DMS53 (cell line): ENCODE measurements around the gene ARRDC3.
A peak's percentile ranks its signal among the peaks of the same experiment; 100 is the strongest.

Experiments
- DNase-seq: peaks from one replicate; lab custom pipeline; 2025; lab: John Stamatoyannopoulos, UW

The ARRDC3 gene

GRCh38 chr5:91384671-91385430 lies 1.7 kb upstream of the ARRDC3 start:
- DNase-seq: peak; percentile 97

- DNase-seq: no peak
These were observed 811 bp upstream of the ARRDC3 start for GRCh38 chr5:91383956-91384300.

- peak; percentile 80 for DNase-seq
These were observed 539 bp downstream of the ARRDC3 start for GRCh38 chr5:91382530-91383026.

- peak; percentile 95 for DNase-seq
These were observed 1.2 kb downstream of the ARRDC3 start for GRCh38 chr5:91381774-91382359.

GRCh38 chr5:91381239-91381773 lies 1.8 kb downstream of the ARRDC3 start:
- DNase-seq: no peak

- DNase-seq: peak; percentile 99
These were observed 2.5 kb downstream of the ARRDC3 start for GRCh38 chr5:91380491-91381238.

- DNase-seq: peak; percentile 99
These were observed 3.1 kb downstream of the ARRDC3 start for GRCh38 chr5:91379914-91380490.

DNA sequence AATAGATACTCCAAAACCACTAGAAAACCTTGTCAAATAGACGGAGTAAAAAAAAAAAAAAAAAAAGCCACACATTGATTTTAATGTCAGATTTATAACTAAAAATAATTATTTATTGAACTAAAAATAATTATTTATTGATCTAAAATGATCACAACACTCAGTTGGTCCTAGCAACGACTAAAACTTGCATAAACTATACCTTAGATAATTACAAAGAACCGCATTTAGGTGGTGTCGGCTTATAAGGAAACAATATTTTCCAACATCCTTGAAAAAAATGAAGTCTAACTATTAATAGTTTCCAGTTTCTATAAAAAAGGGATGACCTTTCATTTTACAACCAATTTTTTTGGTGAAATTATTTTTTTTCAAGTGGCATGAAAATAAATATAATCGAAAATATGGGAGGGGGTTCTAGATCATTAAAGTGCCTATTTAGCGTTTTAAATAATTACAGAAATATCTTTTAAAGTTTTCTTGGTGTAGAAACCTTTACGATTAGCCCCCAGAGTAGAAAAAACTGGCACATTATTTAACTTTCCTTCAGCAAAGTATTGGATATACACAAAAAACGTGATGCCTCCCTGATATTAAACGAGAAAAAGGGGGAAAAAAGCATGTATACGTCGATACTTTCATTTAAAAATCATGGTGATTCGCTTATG lies 3.7 kb downstream of the ARRDC3 start:
- peak; percentile 45 for DNase-seq

DNA sequence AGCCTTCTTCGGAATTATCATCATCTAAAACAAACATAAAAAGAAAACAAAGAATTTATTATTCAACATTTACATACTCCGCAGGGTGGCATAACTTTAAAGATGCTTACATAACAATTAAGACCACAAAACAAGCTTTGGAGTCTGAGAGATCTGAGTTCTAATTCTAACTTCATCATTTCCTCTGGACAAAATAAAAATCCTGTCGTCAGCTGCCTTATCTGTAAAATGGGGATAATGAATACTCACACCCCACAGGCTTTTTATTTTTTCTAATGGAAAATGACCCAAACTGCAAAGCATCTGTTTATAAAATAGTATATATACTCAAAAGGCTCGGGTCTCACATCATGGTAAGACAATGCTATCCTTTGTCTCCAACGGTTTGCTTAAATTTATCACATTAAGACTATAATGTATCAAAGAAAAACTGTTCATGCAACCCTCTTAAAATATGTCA lies 4.3 kb downstream of the ARRDC3 start:
- peak; percentile 23 for DNase-seq

DNA sequence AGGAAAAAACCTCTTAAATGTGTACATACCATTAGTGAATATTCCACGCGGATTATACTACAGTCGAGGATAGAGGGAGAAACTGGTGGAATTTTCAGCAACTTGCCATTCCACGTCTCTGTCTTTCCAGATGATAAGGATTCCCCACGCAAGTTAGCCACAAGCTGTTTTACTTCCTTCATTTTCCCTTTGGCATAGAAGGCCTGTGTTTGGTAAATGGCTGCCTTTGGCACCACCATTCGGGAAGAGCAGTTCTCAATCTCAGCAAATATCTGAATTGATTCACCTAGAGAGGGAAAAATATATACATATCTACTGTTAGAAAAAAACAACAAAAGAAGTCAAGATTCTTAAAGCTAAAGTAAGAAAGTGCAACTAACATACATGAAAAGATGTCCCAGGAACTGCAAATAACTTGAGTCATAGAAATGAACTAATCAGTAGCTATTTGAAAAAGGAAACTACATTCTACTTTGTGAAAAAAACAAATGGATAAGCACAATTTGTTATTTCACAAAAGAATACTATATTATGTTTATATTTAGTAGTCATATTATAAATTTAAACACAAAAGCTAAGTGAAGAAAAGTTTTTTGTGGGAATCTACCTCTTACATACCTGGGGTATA lies 8.1 kb downstream of the ARRDC3 start:
- no peak for DNase-seq

DNA sequence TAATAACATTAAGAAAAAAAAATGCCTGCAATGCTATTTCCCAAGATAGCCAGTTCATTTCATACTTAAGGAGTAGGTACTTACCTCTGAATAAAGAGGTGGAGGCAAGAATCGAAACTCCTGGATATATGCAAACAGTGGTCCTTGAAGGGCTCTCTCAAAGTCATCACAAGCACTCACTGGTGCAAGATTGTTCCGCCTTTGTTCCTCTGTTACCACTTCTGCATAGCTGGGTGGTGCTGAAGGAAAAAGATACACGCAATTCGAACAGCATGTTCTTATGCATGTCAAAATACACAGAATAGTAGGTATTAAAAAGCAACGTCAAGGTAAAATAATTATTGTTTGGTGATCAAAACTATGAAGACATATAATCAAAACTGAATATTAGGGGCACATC lies 9.5 kb downstream of the ARRDC3 start:
- DNase-seq: peak; percentile 24

- no peak for DNase-seq
These were observed 10.1 kb downstream of the ARRDC3 start for GRCh38 chr5:91373006-91373405.

DNA sequence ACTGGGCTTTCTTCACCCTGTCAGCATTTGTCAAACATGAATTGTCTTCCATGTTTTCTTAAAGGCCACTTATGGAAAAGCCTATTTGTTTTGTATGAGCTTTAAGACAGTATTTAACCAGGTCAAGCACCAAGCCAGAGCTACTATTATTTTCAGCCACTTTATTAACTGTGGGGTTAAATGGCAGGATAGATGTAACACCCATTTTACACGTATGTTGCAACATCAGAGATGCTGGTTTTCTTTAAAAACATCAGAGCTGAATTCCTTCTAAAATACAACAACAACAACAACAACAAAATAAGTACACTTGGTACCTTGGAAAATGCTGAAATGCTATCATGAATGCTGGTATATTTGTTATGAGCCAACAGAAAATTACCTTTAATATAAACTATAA lies 13.6 kb downstream of the ARRDC3 start:
- no peak for DNase-seq

- DNase-seq: no peak
These were observed 15.0 kb downstream of the ARRDC3 start for GRCh38 chr5:91367908-91368648.

- DNase-seq: peak; percentile 9
These were observed 15.8 kb downstream of the ARRDC3 start for GRCh38 chr5:91367344-91367743.

GRCh38 chr5:91366551-91366950 lies 16.6 kb downstream of the ARRDC3 start:
- DNase-seq: no peak

- no peak for DNase-seq
These were observed 17.6 kb downstream of the ARRDC3 start for GRCh38 chr5:91365498-91365897.

- DNase-seq: no peak
These were observed 20.2 kb downstream of the ARRDC3 start for GRCh38 chr5:91362935-91363334.

DNA sequence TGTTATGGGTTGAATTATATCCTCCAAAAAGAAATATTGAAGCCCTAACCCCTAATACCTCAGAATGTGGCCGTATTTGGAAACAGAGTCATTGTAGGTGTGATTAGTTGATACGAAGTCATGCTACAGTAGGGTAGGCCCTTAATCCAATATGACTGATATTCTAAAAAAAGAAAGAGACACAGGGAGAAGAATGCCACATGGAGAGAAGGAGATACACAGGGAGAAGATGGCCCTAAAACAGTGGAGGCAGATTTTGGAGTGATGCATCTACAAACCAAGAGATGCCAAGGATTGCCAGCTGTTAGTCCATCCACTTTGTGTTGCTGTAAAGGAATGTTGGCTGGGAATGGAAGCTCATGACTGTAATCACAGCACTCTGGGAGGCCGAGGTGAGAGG lies 21.3 kb downstream of the ARRDC3 start:
- no peak for DNase-seq

DNA sequence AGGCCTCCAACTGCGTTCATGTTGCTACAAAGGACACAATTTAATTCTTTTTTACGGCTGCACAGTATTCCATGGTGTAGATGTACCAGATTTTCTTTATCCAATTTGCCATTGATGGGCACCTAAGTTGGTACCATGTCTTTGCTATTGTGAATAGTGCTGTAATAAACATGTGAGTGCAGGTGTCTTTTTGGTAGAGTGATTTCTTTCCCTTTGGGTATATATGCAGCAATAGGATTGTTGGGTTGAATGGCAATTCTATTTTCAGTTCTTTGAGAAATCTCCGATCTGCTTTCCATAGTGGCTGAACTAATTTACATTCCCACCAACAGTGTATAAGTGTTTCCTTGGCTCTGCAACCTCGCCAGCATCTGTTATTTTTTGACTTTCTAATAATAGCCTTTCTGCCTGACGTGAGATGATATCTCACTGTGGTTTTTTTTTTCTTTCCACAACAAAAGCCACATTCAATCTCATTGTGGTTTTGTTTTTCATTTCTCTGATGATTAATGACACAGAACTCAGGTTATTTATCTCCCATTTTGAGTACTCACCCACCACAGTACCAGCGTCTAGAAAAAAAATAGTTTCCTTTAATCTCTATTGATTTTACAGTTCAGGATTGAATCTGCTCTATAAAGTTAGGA lies 21.9 kb downstream of the ARRDC3 start:
- DNase-seq: no peak
